K562 (cell line): ENCODE measurements around the gene NRARP. TPM values are rescaled to one million over a fixed set of nuclear protein-coding genes. Genes with fewer than 3 reads are reported as not detected.

Experiments
- ATAC-seq: fragments of 200-7000 bp; cut with Tn5 transposase; 3 replicates; pipeline ENCODE4 v1.9.1; 2020; ENCODE audit warnings: moderate library complexity
- BruUV-seq: library from RNA; stranded (reverse); fragments of 400-500 nt; replicated peaks from 2 replicates; lab custom pipeline; 2021; lab: Mats Ljungman, UMichigan
- CTCF ChIA-PET: fragments of 300-600 bp; formaldehyde crosslinking; extraction: SDS; loops from one replicate; lab custom pipeline; 2021; ENCODE audit warnings: low intra/inter-chr PET ratio; lab: Yijun Ruan, JAX
- POLR2A ChIA-PET: fragments of 300-600, 350-650 bp; sonication (Branson Sonifier 250); formaldehyde crosslinking; extraction: SDS; loops from one replicate; lab custom pipeline; 2021; ENCODE audit warnings: antibody characterized with exemption, inconsistent platforms; lab: Yijun Ruan, JAX
- DNase-seq, 4 experiments: peaks; one replicate each; pipeline versions ENCODE4 v3.0.0 to v3.0.0-alpha.2; 2011 to 2018; ENCODE audit warnings: low spot score in 3 of 4, mixed read lengths in 3 of 4; ENCODE audit errors: extremely low read depth in 1 of 4
- FAIRE-seq: peaks from 2 replicates; lab custom pipeline; 2011; peaks lifted over from hg19 to GRCh38; lab: Jason Lieb, UNC
- H2AFZ ChIP-seq: 2 replicates; pipeline ENCODE4 v1.6.0; 2011; ENCODE audit warnings: low read depth, low read length, control low read depth, inconsistent platforms
- H3K27ac ChIP-seq: fragments of 200-600 bp; 3 replicates; pipeline ENCODE4 v1.8.0; 2011; ENCODE audit warnings: low read depth, mild to moderate bottlenecking, control low read depth, inconsistent platforms, low read length, moderate library complexity, mixed read lengths; ENCODE audit errors: extremely low read depth
- H3K27me3 ChIP-seq, 2 experiments: fragments of 300-600 bp in 1 of 2; 2 replicates in 1 of 2; 3 replicates in 1 of 2; pipeline versions ENCODE4 v1.6.0 to v1.8.0; 2011; ENCODE audit warnings: inconsistent platforms in 2 of 2, low read length in 2 of 2, mild to moderate bottlenecking in 1 of 2, mixed read lengths in 1 of 2, moderate library complexity in 1 of 2; ENCODE audit not compliant: control insufficient read depth in 2 of 2, insufficient read depth in 2 of 2
- H3K36me3 ChIP-seq: fragments of 300-600 bp; 3 replicates; pipeline ENCODE4 v1.8.0; 2011; ENCODE audit warnings: mild to moderate bottlenecking, low read length, inconsistent platforms; ENCODE audit not compliant: control insufficient read depth, insufficient read depth
- H3K4me1 ChIP-seq, 2 experiments: fragments of 200-600 bp in 1 of 2; replicated peaks in 1 of 2; 2 replicates in 1 of 2; 3 replicates in 1 of 2; pipeline versions ENCODE4 v1.5.1 to v1.8.0; 2011; ENCODE audit warnings: inconsistent platforms in 2 of 2, low read length in 2 of 2, mild to moderate bottlenecking in 1 of 2, mixed read lengths in 1 of 2, moderate library complexity in 1 of 2; ENCODE audit not compliant: control insufficient read depth in 2 of 2, insufficient read depth in 2 of 2
- H3K4me2 ChIP-seq: 2 replicates; pipeline ENCODE4 v1.6.1; 2011; ENCODE audit warnings: low read length, control low read depth, inconsistent platforms, mixed read lengths; ENCODE audit not compliant: insufficient read depth
- H3K4me3 ChIP-seq: fragments of 200-600 bp; sonication (generic), shearing (Covaris generic); 2 replicates; pipeline ENCODE4 v1.5.1; 2016; ENCODE audit warnings: control low read depth, inconsistent platforms
- H3K79me2 ChIP-seq: fragments of 200-600 bp; 3 replicates; pipeline ENCODE4 v1.8.0; 2011; ENCODE audit warnings: low read length, inconsistent platforms; ENCODE audit not compliant: control insufficient read depth, insufficient read depth
- H3K9ac ChIP-seq, 2 experiments: 2 replicates each; pipeline versions ENCODE4 v1.6.0 to v1.6.1; 2011; ENCODE audit warnings: low read depth in 2 of 2, low read length in 2 of 2, control low read depth in 1 of 2, inconsistent platforms in 1 of 2, mild to moderate bottlenecking in 1 of 2, mixed read lengths in 1 of 2; ENCODE audit not compliant: insufficient read depth in 1 of 2
- H3K9me1 ChIP-seq: one replicate; pipeline ENCODE4 v1.6.0; 2011; ENCODE audit warnings: inconsistent platforms, mild to moderate bottlenecking, low read length, moderate library complexity; ENCODE audit not compliant: control insufficient read depth, insufficient read depth
- H3K9me3 ChIP-seq: replicated peaks from 2 replicates; pipeline ENCODE4 v1.5.1; 2011; ENCODE audit warnings: low read depth, low read length, inconsistent platforms; ENCODE audit not compliant: control insufficient read depth, insufficient read depth
- H4K20me1 ChIP-seq: replicated peaks from 2 replicates; pipeline ENCODE4 v1.6.1; 2011; ENCODE audit warnings: low read length, inconsistent platforms, mixed read lengths; ENCODE audit not compliant: control insufficient read depth, insufficient read depth
- CBX5 ChIP-seq: IDR thresholded peaks from 2 replicates; pipeline ENCODE4 v1.6.1; 2014; ENCODE audit warnings: low read depth, borderline replicate concordance
- CHD1 ChIP-seq: fragments of 200-600 bp; sonication (generic); IDR thresholded peaks from one replicate; pipeline ENCODE4 v1.6.1; 2012; ENCODE audit warnings: mild to moderate bottlenecking, moderate library complexity, low read length, inconsistent platforms
- KLF16 ChIP-seq: IDR thresholded peaks from 2 replicates; pipeline ENCODE4 v1.6.1; 2016; ENCODE audit warnings: antibody characterized with exemption
- LCOR ChIP-seq: sonication (generic); formaldehyde crosslinking; IDR thresholded peaks from 2 replicates; pipeline ENCODE4 v1.8.0; 2022; ENCODE audit warnings: mild to moderate bottlenecking, missing genetic modification reagents
- NFE2L1 ChIP-seq: fragments of 450-650 bp; IDR thresholded peaks from 2 replicates; pipeline ENCODE4 v1.6.1; 2016; ENCODE audit warnings: missing genetic modification characterization, low read depth, mild to moderate bottlenecking, missing compliant biosample characterization, moderate library complexity, borderline replicate concordance
- PHTF2 ChIP-seq: fragments of 250-450 bp; sonication (Bioruptor Pico); IDR thresholded peaks from 2 replicates; pipeline ENCODE4 v1.5.0; 2021; ENCODE audit warnings: mild to moderate bottlenecking
- PTTG1 ChIP-seq: fragments of 450-650 bp; IDR thresholded peaks from 2 replicates; pipeline ENCODE4 v1.6.1; 2016; ENCODE audit warnings: low read depth, mild to moderate bottlenecking, missing genetic modification characterization, missing compliant biosample characterization
- PYGO2 ChIP-seq: fragments of 450-650 bp; IDR thresholded peaks from 2 replicates; pipeline ENCODE4 v1.6.1; 2016; ENCODE audit warnings: mild to moderate bottlenecking, missing genetic modification characterization, moderate library complexity, missing compliant biosample characterization
- SUPT5H ChIP-seq: fragments of 450-650 bp; IDR thresholded peaks from 2 replicates; pipeline ENCODE4 v1.6.1; 2016
- XRCC4 ChIP-seq: IDR thresholded peaks from one replicate; pipeline ENCODE4 v1.6.1; 2011; ENCODE audit not compliant: insufficient read depth, insufficient read length; ENCODE audit errors: extremely low read depth
- ZNF280B ChIP-seq: fragments of 250-450 bp; sonication (Bioruptor Pico); IDR thresholded peaks from 2 replicates; pipeline ENCODE4 v1.5.1; 2021; ENCODE audit warnings: mild to moderate bottlenecking
- ZNF436 ChIP-seq: fragments of 250-450, 450-650 bp; sonication (Bioruptor Pico); formaldehyde crosslinking; IDR thresholded peaks from 2 replicates; pipeline ENCODE4 v1.7.0; 2020; ENCODE audit warnings: mild to moderate bottlenecking
- ZNF507 ChIP-seq: conservative IDR thresholded peaks from 2 replicates; pipeline ENCODE4 v1.6.1; 2017; ENCODE audit warnings: missing genetic modification characterization, missing compliant biosample characterization
- ZNF512 ChIP-seq: IDR thresholded peaks from 2 replicates; pipeline ENCODE4 v1.6.1; 2016; ENCODE audit warnings: missing genetic modification characterization, missing compliant biosample characterization
- WGBS: fragments of 100-300 bp; shearing (Covaris generic); methylation state at CpG from one replicate; pipeline ENCODE4 v1.1.6; 2016; ENCODE audit warnings: low coverage, mixed read lengths; ENCODE audit not compliant: insufficient coverage; ENCODE audit errors: missing lambda C conversion rate; 5-methylcytosine and 5-hydroxymethylcytosine counted together
- in situ Hi-C: fragments of 300-500 bp; cut with MboI; formaldehyde crosslinking; loops from 4 replicates; pipeline ENCODE4 v1.15.0; 2018; ENCODE audit warnings: inconsistent platforms, mixed read lengths
- intact Hi-C: fragments of 100-400 bp; cut with micrococcal nuclease; formaldehyde crosslinking; loops from 2 replicates; pipeline ENCODE4 v1.14.2; 2022
- polyA plus RNA-seq, 8 experiments: library from polyadenylated mRNA; depleted of rRNA in 4 of 8; stranded (reverse) in 5 of 8; unstranded in 3 of 8; fragments of >200 nt; fragmentation: Nextera tagmentation in 2 of 8; fragmentation: Illumina TruSeq in 1 of 8; extraction: Ambion mirVana in 2 of 8; extraction: Trizol in 1 of 8; gene quantifications; 2 replicates each; pipeline versions ENCODE4 v1.2.1 to v1.2.3, GENCODE V29; 2011 to 2014; ENCODE audit warnings: inconsistent platforms in 1 of 8, missing spikeins in 1 of 8
- total RNA-seq, 7 experiments: library from RNA; depleted of rRNA in 6 of 7; stranded (reverse); fragments of >200 nt in 6 of 7; fragmentation: Illumina TruSeq in 2 of 7; extraction: Trizol in 2 of 7; gene quantifications; 2 replicates each; pipeline versions ENCODE4 v1.2.1 to v1.2.3, GENCODE V29; 2011 to 2021; ENCODE audit warnings: low replicate concordance in 1 of 7
- TF ChIP-seq, protein P1 (sequence below): sonication (generic); formaldehyde crosslinking; IDR thresholded peaks from 2 replicates; pipeline ENCODE4 v1.8.1; 2023; ENCODE audit warnings: mild to moderate bottlenecking, missing genetic modification reagents, moderate library complexity

Gene NRARP
- total and polyA plus RNA-seq, 9 of the 15 experiments (the other 6 are each of a cell fraction or from before 2014, with no cell fraction given) = 2.0 to 24.5 (median 7.2) TPM; not detected in 2

- H3K4me1 ChIP-seq = no peaks in the 10 kb centered on the region; a peak in 1 of 5 replicates
- DNase-seq (no peak), ATAC-seq (peak; percentile 54; the same call in 2 of the 3 replicates), FAIRE-seq (no peak)
- H3K36me3 ChIP-seq = no peaks in the 10 kb centered on the region
- in situ Hi-C loops (no loop called here), intact Hi-C loops (no loop called here)
- no peak overlapping the region for H2AFZ ChIP-seq
- CTCF ChIA-PET = no interaction called here
- no peak overlapping the region for H3K9ac ChIP-seq
- WGBS = 8% methylated on average over 21 of the region's 21 CpGs
- H4K20me1 ChIP-seq = no peaks in the 10 kb centered on the region
- H3K79me2 ChIP-seq = no peaks in the 10 kb centered on the region
- POLR2A ChIA-PET = no interaction called here
- BruUV-seq = no TSS peak
- peaks cover 2% of the 10 kb centered on the region; the same call in 1 of the 2 replicates for H3K9me3 ChIP-seq
- no peak overlapping the region for H3K4me2 ChIP-seq
- no peak overlapping the region for H3K4me3 ChIP-seq
- H3K27me3 ChIP-seq = peaks cover 9 to 27% of the 10 kb centered on the region in 2 experiments; a peak in 4 of 5 replicates
- no peaks in the 10 kb centered on the region for H3K9me1 ChIP-seq
- H3K27ac ChIP-seq = no peak overlapping the region
- TF ChIP-seq, protein P1, sequence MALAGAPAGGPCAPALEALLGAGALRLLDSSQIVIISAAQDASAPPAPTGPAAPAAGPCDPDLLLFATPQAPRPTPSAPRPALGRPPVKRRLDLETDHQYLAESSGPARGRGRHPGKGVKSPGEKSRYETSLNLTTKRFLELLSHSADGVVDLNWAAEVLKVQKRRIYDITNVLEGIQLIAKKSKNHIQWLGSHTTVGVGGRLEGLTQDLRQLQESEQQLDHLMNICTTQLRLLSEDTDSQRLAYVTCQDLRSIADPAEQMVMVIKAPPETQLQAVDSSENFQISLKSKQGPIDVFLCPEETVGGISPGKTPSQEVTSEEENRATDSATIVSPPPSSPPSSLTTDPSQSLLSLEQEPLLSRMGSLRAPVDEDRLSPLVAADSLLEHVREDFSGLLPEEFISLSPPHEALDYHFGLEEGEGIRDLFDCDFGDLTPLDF (CRISPR knock-in tag) = no peak
- TF ChIP-seq KLF16 (no peak), ZNF436 (CRISPR knock-in tag) (no peak), PYGO2 (tag) (no peak), NFE2L1 (no peak), PHTF2 (CRISPR knock-in tag) (no peak), PTTG1 (tag) (no peak), LCOR (CRISPR knock-in tag) (no peak), ZNF512 (tag) (no peak), ZNF280B (CRISPR knock-in tag) (no peak), CBX5 (no peak), XRCC4 (no peak), ZNF507 (no peak), CHD1 (no peak), SUPT5H (no peak)
Observed at GRCh38 chr9:137333016-137333671, 31.1 kb upstream of the NRARP start.
